Glomerular visceral epithelial cell (primary cell): ENCODE results near the gene LY86.
"Not testable (repeated sequence)": the region's sequence is repeated elsewhere in the genome, so short reads cannot be mapped to it uniquely, and the experiment has no call there.

Experiments
- DNase-seq: peaks from one replicate; pipeline ENCODE4 v3.0.0-alpha.2; 2016; ENCODE audit errors: extremely low spot score

LY86 gene

GRCh38 chr6:6654599-6655575, 66.4 kb downstream of the LY86 start:
- no peak for DNase-seq

GRCh38 chr6:6655805-6656251, 67.3 kb downstream of the LY86 start:
- no peak for DNase-seq

GRCh38 chr6:6656287-6656686, 67.8 kb downstream of the LY86 start:
- DNase-seq, result no peak

- DNase-seq, result no peak
These were observed 68.7 kb downstream of the LY86 start for GRCh38 chr6:6657085-6657819.

- DNase-seq, result no peak
These were observed 69.3 kb downstream of the LY86 start for GRCh38 chr6:6657820-6658217.

DNA sequence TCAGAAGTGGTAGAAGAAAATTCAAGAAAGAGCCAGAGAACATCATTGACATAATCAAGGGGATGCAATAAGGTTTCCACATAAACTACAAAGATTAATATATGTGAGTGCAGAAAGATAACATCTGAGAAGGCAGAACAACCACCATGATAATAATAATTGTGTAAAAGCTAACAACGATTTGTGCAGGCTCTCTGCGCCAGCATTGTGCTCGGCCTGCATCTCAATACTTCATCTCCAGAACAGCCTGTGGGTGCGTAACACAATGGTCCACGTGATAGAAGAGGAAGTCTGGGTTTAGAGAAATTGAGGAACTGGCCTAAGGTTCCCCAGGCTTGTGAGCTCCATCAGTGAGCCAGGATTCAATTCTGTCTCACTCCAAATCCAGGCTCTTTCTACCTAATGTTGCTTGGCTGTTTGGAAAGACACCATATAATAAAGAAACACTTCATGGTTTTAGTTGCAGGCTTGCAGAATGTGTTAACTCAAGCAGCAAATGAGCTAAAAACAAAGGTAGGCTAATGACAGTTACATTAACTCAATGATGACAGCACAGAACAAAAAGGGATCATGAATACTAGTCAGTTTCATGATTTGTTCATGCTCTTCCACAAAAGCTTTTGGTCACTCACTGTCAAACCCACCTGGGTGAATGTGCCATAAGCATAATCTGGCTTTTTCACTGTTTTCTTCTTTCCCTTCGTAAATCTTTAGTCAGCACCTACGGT, 71.2 kb downstream of the LY86 start:
- no peak for DNase-seq

DNA sequence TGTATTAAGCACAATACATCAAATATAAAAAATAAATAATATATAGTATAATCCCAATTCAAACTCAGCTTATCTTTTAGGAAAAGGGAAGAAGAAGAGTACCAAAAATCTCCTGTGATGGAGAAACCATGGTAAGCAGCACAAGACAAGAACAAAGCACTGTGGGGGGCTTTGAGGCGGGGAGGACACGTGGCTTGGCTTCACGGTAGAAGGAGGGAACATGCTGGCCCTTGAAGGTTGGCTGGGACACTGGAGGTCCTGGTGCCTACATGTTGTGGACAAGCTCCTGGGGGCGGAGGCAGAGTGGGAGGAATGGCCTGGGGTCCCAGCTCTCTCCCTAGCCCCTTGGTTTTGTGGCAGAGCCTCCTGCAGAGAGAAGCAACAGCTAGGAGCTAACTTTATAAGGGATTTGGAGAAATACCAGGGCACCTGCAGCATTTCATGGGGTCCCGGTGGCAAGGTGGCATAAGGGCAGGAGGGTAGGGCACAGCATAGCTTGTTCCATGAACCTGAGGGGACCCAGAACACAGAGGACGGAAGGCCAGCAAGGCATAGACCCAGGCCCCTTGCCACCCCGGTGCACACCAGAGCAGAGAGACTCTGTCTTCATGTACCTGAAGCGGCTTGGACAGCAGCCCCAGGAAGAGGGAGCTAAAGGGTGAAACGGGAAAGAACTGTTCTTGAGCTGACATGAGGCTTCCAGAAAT, 72.0 kb downstream of the LY86 start:
- no peak for DNase-seq

DNA sequence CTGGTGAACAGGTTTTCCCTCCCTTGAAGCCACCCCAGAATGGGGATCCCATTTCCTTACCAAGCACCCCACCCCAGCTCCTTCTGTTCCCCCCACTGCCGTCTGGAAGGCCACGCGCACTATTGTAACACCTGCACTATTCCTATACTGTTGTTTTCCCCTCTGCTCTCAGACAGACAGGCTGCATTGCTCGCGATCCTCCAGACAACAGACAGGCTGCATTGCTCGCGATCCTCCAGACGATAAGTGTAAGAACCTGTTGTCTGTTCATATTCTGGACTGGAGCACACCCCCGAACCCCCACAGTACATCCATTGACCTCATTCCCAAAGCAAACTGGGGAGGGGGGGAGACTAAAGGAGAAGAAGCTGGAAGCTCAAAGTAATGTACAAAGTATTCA, 72.7 kb downstream of the LY86 start:
- no peak for DNase-seq

GRCh38 chr6:6661684-6662083, 73.2 kb downstream of the LY86 start:
- DNase-seq, result no peak

GRCh38 chr6:6663421-6664135, 75.1 kb downstream of the LY86 start:
- DNase-seq, result no peak

DNA sequence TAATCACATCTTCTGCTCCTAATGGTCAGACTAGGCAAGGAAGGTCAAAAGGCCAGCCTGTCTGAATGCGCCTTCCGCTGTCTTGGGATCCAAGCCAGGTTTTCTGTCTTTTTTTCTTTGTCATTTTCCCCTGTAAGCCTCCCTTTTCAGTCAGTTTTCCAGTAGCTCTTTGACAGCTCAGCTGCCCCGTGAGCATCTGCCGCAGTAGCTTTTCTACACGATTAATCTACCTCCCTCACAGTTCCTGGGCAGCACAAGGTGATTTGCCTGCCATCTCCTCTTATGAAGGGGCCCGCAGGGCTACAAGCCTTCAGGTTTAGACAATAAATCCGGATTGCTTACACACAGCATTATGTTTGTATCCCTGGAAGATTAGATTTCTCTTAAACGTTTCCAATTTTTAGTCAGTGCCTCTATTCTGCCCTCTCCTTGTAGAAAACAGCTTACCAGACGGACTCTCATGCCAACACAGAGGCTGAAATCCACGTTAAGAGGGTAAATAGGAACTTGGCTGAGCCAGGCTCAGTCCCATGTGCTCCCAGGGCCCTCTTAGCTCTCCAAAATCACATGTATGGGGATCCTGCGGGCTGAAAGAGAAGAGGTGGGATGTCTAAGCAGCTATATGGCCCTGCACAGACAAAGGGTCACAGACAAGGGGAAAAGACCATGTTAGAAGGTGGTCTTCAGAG, 77.2 kb downstream of the LY86 start:
- no peak for DNase-seq

- DNase-seq, result not testable (repeated sequence)
These were observed 81.6 kb downstream of the LY86 start for GRCh38 chr6:6670150-6670549.

DNA sequence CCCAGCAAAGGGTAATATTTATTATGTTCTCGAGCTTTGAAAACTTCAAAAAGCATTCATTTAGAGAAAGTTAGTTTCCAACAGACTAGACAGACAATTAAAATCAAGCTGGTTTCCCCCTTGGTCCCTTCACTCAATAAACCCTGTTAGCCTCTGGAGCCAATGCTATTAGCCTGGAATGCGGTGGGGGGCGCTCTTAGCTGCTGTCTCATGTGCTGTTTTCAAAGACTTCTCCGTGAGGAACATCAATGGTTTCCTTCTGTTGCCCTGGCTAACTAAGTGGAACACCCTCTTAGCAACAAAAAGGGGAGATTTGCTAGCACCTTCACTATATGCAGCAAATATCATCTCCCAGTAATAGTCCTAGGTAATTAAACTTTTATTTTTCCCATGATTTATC, 86.4 kb downstream of the LY86 start:
- DNase-seq, result no peak

GRCh38 chr6:6676910-6677441, 88.5 kb downstream of the LY86 start:
- peak; percentile 74 for DNase-seq

GRCh38 chr6:6678185-6678671, 89.7 kb downstream of the LY86 start:
- DNase-seq, result no peak

DNA sequence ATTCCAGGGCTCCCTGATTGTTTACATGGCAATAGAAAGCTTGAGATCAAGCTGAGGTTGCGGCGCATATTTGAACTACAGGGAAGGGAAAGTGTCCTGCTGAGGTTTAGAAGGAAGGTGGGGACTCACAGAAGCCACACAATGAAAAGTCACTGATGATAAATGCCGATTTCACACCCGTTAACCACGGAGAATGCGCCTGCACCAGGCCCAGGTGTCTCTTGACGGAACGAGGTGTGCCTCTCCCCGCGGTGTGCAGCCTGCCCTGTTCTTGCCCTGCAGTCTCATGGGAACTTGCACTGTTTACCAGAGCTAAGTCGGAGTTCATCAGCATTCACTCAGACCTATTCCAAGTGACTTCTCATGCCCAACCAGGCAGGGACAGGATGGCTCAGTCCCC, 90.3 kb downstream of the LY86 start:
- DNase-seq, result no peak

DNA sequence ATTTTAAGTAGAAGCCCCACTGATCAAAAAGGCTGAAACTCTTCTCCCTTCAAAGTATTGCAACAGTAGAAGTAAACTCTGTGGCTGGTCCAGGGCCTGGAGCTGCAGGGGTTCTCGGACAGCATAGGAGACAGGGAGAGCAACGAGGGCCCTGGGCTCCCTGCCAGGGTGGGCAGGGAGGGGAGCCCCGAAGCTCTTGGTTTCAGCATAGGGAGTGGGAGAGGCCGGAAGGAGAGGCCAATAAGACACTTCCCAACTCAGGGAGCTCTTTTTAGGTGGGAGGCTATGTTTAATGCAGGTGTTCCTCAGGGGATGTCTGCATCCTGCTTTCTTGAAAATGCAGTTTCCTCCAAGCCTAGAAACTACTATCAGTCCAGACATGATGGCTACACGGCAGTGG, 91.1 kb downstream of the LY86 start:
- DNase-seq, result no peak

- DNase-seq, result no peak
These were observed 92.0 kb downstream of the LY86 start for GRCh38 chr6:6680526-6680925.

DNA sequence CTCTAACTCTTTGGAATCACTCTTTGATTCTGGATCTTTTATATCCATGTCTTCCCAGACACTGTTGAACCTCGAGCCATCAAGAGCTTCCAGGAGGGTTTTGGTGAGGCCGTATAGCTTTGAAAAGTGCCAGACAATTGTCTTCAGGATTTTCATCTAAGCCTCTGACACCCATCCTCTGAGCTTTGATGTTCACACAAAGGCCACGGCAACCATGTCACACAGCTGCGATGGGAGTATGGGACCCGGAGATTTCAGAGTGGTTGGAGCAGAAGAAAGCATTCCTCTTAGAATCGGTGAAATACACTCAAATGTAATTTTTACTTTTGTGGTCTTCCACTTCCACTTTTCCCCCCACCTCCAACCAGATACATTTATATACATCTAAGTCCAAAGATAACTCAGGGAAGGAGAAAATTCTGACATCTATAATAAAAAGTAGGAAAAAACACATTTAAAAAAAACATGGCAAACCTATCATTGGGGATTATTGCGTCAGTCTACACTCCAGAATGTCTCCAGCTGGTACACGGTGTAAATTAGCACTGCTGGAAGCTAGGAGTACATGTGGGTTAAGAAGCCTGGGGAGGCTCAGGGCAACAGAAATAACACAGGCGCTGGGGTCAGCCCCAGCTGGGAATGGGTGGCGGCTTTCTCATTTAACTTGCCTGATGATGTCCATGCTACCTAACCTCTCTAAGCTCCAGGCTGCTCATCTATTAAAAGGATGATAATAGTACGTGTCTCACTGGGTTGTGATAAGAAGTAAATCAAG, 92.7 kb downstream of the LY86 start:
- DNase-seq, result no peak
